ENCODE data around the gene C18orf63.

The C18orf63 gene

GRCh38 chr18:74303306-74303705 lies 12.3 kb upstream of the C18orf63 start:
- TF ChIP-seq CTCF (IDR thresholded peaks at IDR 0.05; ENCODE audit: unreplicated experiment in 3 of 3): no peak
- Mint-ChIP-seq H3K4me3 (no peak overlapping the region), H3K27me3 (ENCODE audit: low read depth) (no peaks in the 10 kb centered on the region), H3K27ac (no peak overlapping the region), H3K36me3 (ENCODE audit: low read depth) (no peaks in the 10 kb centered on the region), H3K4me1 (no peaks in the 10 kb centered on the region), H3K9me3 (peaks cover 1% of the 10 kb centered on the region)

DNA sequence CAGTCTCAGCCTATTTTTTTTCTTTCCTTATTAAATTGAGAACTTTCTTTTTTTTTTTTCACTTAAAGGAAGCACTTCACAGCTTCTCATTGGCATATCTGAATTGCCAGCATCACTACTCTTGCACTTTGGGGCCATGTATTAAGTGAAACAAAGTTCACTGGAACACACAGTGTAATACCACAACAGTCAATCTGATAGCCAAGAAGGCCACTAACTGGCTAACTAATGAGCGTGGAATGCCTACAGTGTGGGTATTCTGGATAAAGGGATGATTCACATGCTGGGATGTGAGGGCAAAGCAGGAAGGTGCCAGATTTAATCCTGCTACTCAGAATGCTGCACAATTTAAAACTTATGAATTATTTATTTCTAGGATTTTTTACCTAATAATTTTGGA lies 11.7 kb upstream of the C18orf63 start:
- Mint-ChIP-seq H3K27me3 (ENCODE audit: low read depth) (no peaks in the 10 kb centered on the region), H3K4me1 (no peaks in the 10 kb centered on the region), H3K27ac (no peak overlapping the region), H3K9me3 (no peaks in the 10 kb centered on the region), H3K36me3 (ENCODE audit: low read depth) (no peaks in the 10 kb centered on the region), H3K4me3 (no peak overlapping the region)
- TF ChIP-seq CTCF (IDR thresholded peaks at IDR 0.05; ENCODE audit: unreplicated experiment in 3 of 3): no peak

- H3K27ac Mint-ChIP-seq: no peak overlapping the region
- H3K9me3 Mint-ChIP-seq: peaks cover 2% of the 10 kb centered on the region
- H3K4me3 Mint-ChIP-seq: no peak overlapping the region
- no peaks in the 10 kb centered on the region for H3K27me3 Mint-ChIP-seq (ENCODE audit: low read depth)
- H3K4me1 Mint-ChIP-seq: no peaks in the 10 kb centered on the region
- H3K36me3 Mint-ChIP-seq (ENCODE audit: low read depth): no peaks in the 10 kb centered on the region
- no peak for TF ChIP-seq CTCF (IDR thresholded peaks at IDR 0.05; ENCODE audit: unreplicated experiment in 3 of 3)
Observed at GRCh38 chr18:74310411-74310810, 5.2 kb upstream of the C18orf63 start.

DNA sequence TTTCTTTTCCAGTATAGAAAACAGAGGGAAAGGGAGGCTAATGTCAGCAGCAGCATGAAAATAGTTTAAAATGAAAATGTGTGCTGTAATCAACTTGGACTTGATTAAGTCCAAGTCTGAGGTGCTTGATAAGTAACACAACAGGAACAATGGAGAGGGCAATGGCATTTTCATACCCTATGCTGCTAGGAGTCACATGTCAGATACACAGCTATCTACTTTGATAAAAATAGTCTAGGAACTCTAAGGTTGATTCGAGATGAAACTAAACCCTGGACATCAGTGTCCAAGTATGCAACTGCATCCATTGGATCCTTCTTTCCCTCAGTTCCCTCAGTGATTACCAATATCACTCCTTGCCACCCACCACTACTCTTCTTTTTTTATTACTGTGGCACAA lies 4.6 kb upstream of the C18orf63 start:
- Mint-ChIP-seq H3K27me3 (ENCODE audit: low read depth) (no peaks in the 10 kb centered on the region), H3K27ac (no peak overlapping the region), H3K4me1 (no peaks in the 10 kb centered on the region), H3K9me3 (peaks cover 2% of the 10 kb centered on the region), H3K36me3 (ENCODE audit: low read depth) (no peaks in the 10 kb centered on the region), H3K4me3 (no peak overlapping the region)
- TF ChIP-seq CTCF (IDR thresholded peaks at IDR 0.05; ENCODE audit: unreplicated experiment in 3 of 3): no peak

GRCh38 chr18:74314759-74315463 lies 728 bp upstream of the C18orf63 start:
- Mint-ChIP-seq H3K27ac (no peak overlapping the region), H3K4me3 (no peak overlapping the region), H3K9me3 (peaks cover 2% of the 10 kb centered on the region), H3K27me3 (ENCODE audit: low read depth) (no peaks in the 10 kb centered on the region), H3K4me1 (peaks cover 6% of the 10 kb centered on the region), H3K36me3 (ENCODE audit: low read depth) (no peaks in the 10 kb centered on the region)
- no peak for TF ChIP-seq CTCF (IDR thresholded peaks at IDR 0.05; ENCODE audit: unreplicated experiment in 3 of 3)
